Testis (tissue), 3 donors: ENCODE data around the gene FNDC3A. TPM values are rescaled to one million over a fixed set of nuclear protein-coding genes. Genes with fewer than 3 reads are reported as not detected.
"Not testable (repeated sequence)": the region's sequence is repeated elsewhere in the genome, so short reads cannot be mapped to it uniquely, and the experiment has no call there.

Source experiments
- DNase-seq: peaks from one replicate; pipeline ENCODE4 v3.0.0-alpha.2; 2019
- H3K27ac ChIP-seq, 2 donors: fragments of 200-600 bp; sonication (generic); one replicate each; pipeline ENCODE4 v1.5.1; 2019
- H3K27me3 ChIP-seq: fragments of 200-600 bp; sonication (generic); one replicate; pipeline ENCODE4 v1.5.1; 2019
- H3K36me3 ChIP-seq: fragments of 200-600 bp; sonication (generic); one replicate; pipeline ENCODE4 v1.5.1; 2017; ENCODE audit warnings: low read depth; ENCODE audit errors: missing control alignments
- H3K4me1 ChIP-seq: fragments of 200-600 bp; sonication (generic); one replicate; pipeline ENCODE4 v1.5.1; 2019
- H3K4me3 ChIP-seq, 2 donors: fragments of 200-600 bp; sonication (generic); one replicate each; pipeline ENCODE4 v1.5.1; 2017 to 2019
- H3K9me3 ChIP-seq: fragments of 200-600 bp; sonication (generic); one replicate; pipeline ENCODE4 v1.5.1; 2017
- CTCF ChIP-seq, 3 experiments: fragments of 450-650 bp in 2 of 3; fragments of 200-600 bp in 1 of 3; sonication (generic) in 1 of 3; IDR thresholded peaks; one replicate each; pipeline ENCODE4 v1.5.1; 2016 to 2019; ENCODE audit warnings: antibody characterized with exemption in 3 of 3, mild to moderate bottlenecking in 2 of 3, moderate library complexity in 1 of 3
- POLR2A ChIP-seq: fragments of 450-650 bp; IDR thresholded peaks from one replicate; pipeline ENCODE4 v1.6.1; 2017; ENCODE audit warnings: antibody characterized with exemption, mild to moderate bottlenecking, moderate library complexity
- WGBS, 2 donors: methylation state at CpG; one replicate each; pipeline ENCODE4 v1.1.5; 2018; 5-methylcytosine and 5-hydroxymethylcytosine counted together
- intact Hi-C: fragments of 100-400 bp; cut with DNase I; formaldehyde crosslinking; loops from one replicate; pipeline ENCODE4 v1.15.1; 2023; ENCODE audit warnings: low total_unique reads
- polyA plus RNA-seq: library from polyadenylated mRNA; stranded (reverse); fragments of 350-450 nt; fragmentation: Illumina TruSeq; extraction: RNeasy Lipid Tissue Mini Kit (QIAGEN cat#74804); gene quantifications from one replicate; pipeline ENCODE4 v1.2.3, GENCODE V29; 2014; ENCODE audit warnings: low read depth, low replicate concordance; ENCODE audit not compliant: insufficient read depth
- total RNA-seq, 2 donors: library from RNA; depleted of rRNA; stranded (reverse); fragments of >200 nt; gene quantifications; one replicate each; pipeline ENCODE4 v1.2.3, GENCODE V29; 2016

FNDC3A gene
- total and polyA plus RNA-seq, 3 donors from 2014 or later = 52.5 to 77.3 (median 75.0) TPM

DNA sequence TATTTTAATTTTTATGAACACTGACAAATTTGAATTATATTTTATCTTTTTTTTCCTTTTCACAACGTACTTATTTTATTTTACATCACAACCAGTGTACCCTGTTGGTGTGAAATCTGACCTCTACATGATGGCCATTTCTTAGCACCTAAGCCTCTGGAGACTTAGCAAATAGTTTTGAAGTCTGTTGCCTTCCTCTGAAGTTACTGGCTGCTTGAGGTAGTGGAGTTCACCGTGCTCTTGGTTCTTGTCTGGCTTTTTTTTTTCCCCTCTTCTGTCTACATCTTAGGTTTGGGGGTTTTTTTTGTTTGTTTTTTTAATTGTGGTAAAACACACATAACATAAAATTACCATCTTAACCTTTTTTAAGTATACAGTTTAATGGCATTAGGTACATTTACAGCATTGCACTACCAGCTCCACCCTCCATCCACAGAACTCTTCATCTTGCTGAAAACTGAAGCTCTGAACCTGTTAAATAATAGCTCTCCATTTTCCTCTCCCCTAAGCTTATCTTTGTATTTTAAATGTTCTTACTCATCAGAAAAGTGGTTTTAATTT is 150.3 kb downstream of the FNDC3A start:
- Histone ChIP-seq H3K36me3 (no peaks in the 10 kb centered on the region), H3K9me3 (no peaks in the 10 kb centered on the region), H3K27me3 (no peaks in the 10 kb centered on the region), H3K27ac (no peak overlapping the region), H3K4me3 (no peak overlapping the region), H3K4me1 (no peaks in the 10 kb centered on the region)
- intact Hi-C loops = no loop called here
- DNase-seq = no peak
- no peak for TF ChIP-seq CTCF (IDR thresholded peaks at IDR 0.05)
- no peak for TF ChIP-seq POLR2A
- 38 to 64% methylated on average over 2 of the region's 2 CpGs for WGBS, 2 donors

- Histone ChIP-seq H3K27ac (no peak overlapping the region), H3K4me1 (no peaks in the 10 kb centered on the region), H3K9me3 (no peaks in the 10 kb centered on the region), H3K36me3 (no peaks in the 10 kb centered on the region), H3K4me3 (no peak overlapping the region), H3K27me3 (no peaks in the 10 kb centered on the region)
- intact Hi-C loops = no loop called here
- 48 to 79% methylated on average over 1 of the region's 1 CpG for WGBS, 2 donors
- DNase-seq = no peak
- TF ChIP-seq CTCF (IDR thresholded peaks at IDR 0.05) (no peak), POLR2A (no peak)
Observed at GRCh38 chr13:49132479-49133002, 156.8 kb downstream of the FNDC3A start.

DNA sequence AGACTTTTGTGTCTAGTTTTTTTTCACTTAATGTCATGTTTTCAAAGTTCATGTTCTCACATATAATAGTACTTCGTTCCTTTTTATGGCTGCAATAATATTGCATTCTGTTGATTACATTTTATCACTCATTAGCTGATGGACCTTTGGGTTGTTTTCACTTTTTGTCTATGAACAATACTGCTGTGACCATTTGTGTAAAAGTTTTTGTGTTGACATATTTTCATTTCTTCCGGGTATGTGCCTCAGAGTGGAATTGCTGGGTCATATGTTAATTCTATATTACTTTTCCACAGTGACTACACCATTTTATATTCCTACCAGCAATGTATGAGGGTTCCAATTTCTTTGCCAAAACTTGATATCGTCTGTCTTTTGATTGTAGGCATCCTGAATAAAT is 158.6 kb downstream of the FNDC3A start:
- TF ChIP-seq CTCF (IDR thresholded peaks at IDR 0.05) (no peak), POLR2A (no peak)
- Histone ChIP-seq H3K27me3 (no peaks in the 10 kb centered on the region), H3K4me1 (no peaks in the 10 kb centered on the region), H3K27ac (no peak overlapping the region), H3K9me3 (no peaks in the 10 kb centered on the region), H3K4me3 (no peak overlapping the region), H3K36me3 (no peaks in the 10 kb centered on the region)
- intact Hi-C loops = no loop called here
- WGBS, 2 donors = 91 to 95% methylated on average over 3 of the region's 3 CpGs
- no peak for DNase-seq

- H3K27me3 ChIP-seq, intact Hi-C loops, H3K9me3 ChIP-seq, H3K4me1 ChIP-seq, H3K4me3 ChIP-seq, H3K36me3 ChIP-seq, H3K27ac ChIP-seq, DNase-seq: not testable (repeated sequence)
- 94 to 98% methylated on average over 7 of the region's 7 CpGs for WGBS, 2 donors
Observed at GRCh38 chr13:49137138-49137643, 161.5 kb downstream of the FNDC3A start.

DNA sequence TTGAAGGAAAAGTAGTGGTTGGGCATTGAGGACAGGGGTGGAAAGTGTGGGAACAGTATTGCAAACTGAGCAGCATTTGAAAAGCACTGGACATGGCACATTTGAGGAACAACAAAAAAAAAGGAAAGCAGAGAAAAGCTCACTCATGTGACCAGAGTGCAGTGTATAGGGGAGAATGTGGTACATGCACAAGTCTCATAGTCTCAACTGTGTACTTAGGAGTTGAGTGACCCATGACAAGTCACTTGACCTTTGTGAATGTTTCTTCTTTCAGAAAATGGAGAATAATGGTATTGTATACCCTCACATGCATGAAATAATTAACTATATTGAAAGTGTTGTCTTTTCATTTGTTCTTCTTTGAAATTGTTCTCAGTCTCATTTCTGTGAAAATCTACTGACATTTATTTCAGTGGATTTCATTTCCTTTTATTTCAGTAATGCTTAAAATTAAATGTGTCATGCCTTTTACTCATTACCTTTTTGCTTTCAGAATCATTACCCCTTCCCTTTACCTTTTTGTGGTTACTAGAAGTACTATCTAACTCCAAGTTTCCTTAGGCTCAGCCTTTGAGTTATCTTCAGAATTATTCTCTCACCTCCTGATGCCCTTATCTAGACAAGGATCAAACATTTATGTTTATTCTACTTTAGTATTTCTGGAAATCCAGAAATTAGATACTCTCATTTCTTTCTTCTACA is 165.3 kb downstream of the FNDC3A start:
- DNase-seq = no peak
- H3K36me3 ChIP-seq = no peaks in the 10 kb centered on the region
- H3K4me3 ChIP-seq = no peak overlapping the region
- intact Hi-C loops = no loop called here
- no peaks in the 10 kb centered on the region for H3K9me3 ChIP-seq
- no peak for TF ChIP-seq CTCF (IDR thresholded peaks at IDR 0.05)
- no peak for TF ChIP-seq POLR2A
- H3K27ac ChIP-seq = no peak overlapping the region
- H3K4me1 ChIP-seq = no peaks in the 10 kb centered on the region
- H3K27me3 ChIP-seq = no peaks in the 10 kb centered on the region
